ENCODE measurements around the gene ABCC4.

The ABCC4 gene

GRCh38 chr13:95106562-95106961, 194.7 kb downstream of the ABCC4 start:
- no peak for DNase-seq

- peak; percentile 4 for DNase-seq
Measured at GRCh38 chr13:95100525-95101433, 200.5 kb downstream of the ABCC4 start.

- no peak for DNase-seq
Measured at GRCh38 chr13:95099541-95099940, 201.7 kb downstream of the ABCC4 start.

GRCh38 chr13:95098916-95099315, 202.3 kb downstream of the ABCC4 start:
- DNase-seq: no peak

- DNase-seq: peak; percentile 7
Measured at GRCh38 chr13:95091755-95092154, 209.5 kb downstream of the ABCC4 start.

GRCh38 chr13:95087746-95088305, 213.4 kb downstream of the ABCC4 start:
- DNase-seq: no peak

- no peak for DNase-seq
Measured at GRCh38 chr13:95086761-95087160, 214.5 kb downstream of the ABCC4 start.

GRCh38 chr13:95083758-95084157, 217.5 kb downstream of the ABCC4 start:
- DNase-seq: no peak

GRCh38 chr13:95083066-95083465, 218.2 kb downstream of the ABCC4 start:
- no peak for DNase-seq

GRCh38 chr13:95075506-95075905, 225.7 kb downstream of the ABCC4 start:
- no peak for DNase-seq

GRCh38 chr13:95074820-95075219, 226.4 kb downstream of the ABCC4 start:
- no peak for DNase-seq

GRCh38 chr13:95073747-95074311, 227.4 kb downstream of the ABCC4 start:
- DNase-seq: no peak

GRCh38 chr13:95067303-95067702, 233.9 kb downstream of the ABCC4 start:
- no peak for DNase-seq

- DNase-seq: no peak
Measured at GRCh38 chr13:95060014-95060519, 241.2 kb downstream of the ABCC4 start.

- DNase-seq: no peak
Measured at GRCh38 chr13:95059306-95059705, 241.9 kb downstream of the ABCC4 start.

- no peak for DNase-seq
Measured at GRCh38 chr13:95058680-95059079, 242.6 kb downstream of the ABCC4 start.

- no peak for DNase-seq
Measured at GRCh38 chr13:95056266-95056665, 245.0 kb downstream of the ABCC4 start.

- no peak for DNase-seq
Measured at GRCh38 chr13:95050800-95051615, 250.2 kb downstream of the ABCC4 start.

- DNase-seq: no peak
Measured at GRCh38 chr13:95049772-95050171, 251.5 kb downstream of the ABCC4 start.

- no peak for DNase-seq
Measured at GRCh38 chr13:95044452-95045205, 256.6 kb downstream of the ABCC4 start.

- no peak for DNase-seq
Measured at GRCh38 chr13:95039415-95039814, 261.8 kb downstream of the ABCC4 start.

GRCh38 chr13:95038949-95039348, 262.3 kb downstream of the ABCC4 start:
- DNase-seq: no peak

Data from NCI-H345 (cell line).